H9 (cell line): ENCODE results near the gene DGKG. TPM values are rescaled to one million over a fixed set of nuclear protein-coding genes. Genes with fewer than 3 reads are reported as not detected.
A peak's percentile ranks its signal among the peaks of the same experiment; 100 is the strongest.

Experiments
- DNase-seq: peaks from one replicate; pipeline ENCODE4 v3.0.0-alpha.2; 2017
- H2AFZ ChIP-seq: one replicate; pipeline ENCODE4 v1.6.1; 2013; ENCODE audit warnings: mild to moderate bottlenecking, low read length, control low read depth, moderate library complexity
- H2AK5ac ChIP-seq: 2 replicates; pipeline ENCODE4 v1.6.1; 2013; ENCODE audit warnings: low read length, control low read depth, mixed read lengths; ENCODE audit not compliant: insufficient read length
- H2BK120ac ChIP-seq: one replicate; pipeline ENCODE4 v1.6.1; 2013; ENCODE audit warnings: low read depth, mild to moderate bottlenecking, low read length, control low read depth, inconsistent platforms; ENCODE audit not compliant: poor library complexity, severe bottlenecking
- H2BK12ac ChIP-seq: 2 replicates; pipeline ENCODE4 v1.6.1; 2013; ENCODE audit warnings: low read length, control low read depth, mixed read lengths, low read depth; ENCODE audit not compliant: insufficient read length
- H2BK15ac ChIP-seq: 2 replicates; pipeline ENCODE4 v1.6.1; 2013; ENCODE audit warnings: low read depth, low read length, control low read depth
- H2BK20ac ChIP-seq: one replicate; pipeline ENCODE4 v1.6.1; 2013; ENCODE audit warnings: low read depth, mild to moderate bottlenecking, low read length, control low read depth, inconsistent platforms; ENCODE audit not compliant: poor library complexity, severe bottlenecking
- H2BK5ac ChIP-seq: 2 replicates; pipeline ENCODE4 v1.6.1; 2013; ENCODE audit warnings: low read length, control low read depth, mixed read lengths; ENCODE audit not compliant: insufficient read length
- H3K14ac ChIP-seq: 2 replicates; pipeline ENCODE4 v1.6.1; 2013; ENCODE audit warnings: low read length, control low read depth; ENCODE audit not compliant: insufficient read depth
- H3K18ac ChIP-seq: 2 replicates; pipeline ENCODE4 v1.6.1; 2013; ENCODE audit warnings: low read depth, mild to moderate bottlenecking, mixed read lengths, low read length, control low read depth; ENCODE audit not compliant: insufficient read length
- H3K23ac ChIP-seq: 2 replicates; pipeline ENCODE4 v1.6.1; 2013; ENCODE audit warnings: low read length, control low read depth, mixed read lengths, low read depth; ENCODE audit not compliant: insufficient read length
- H3K23me2 ChIP-seq: 2 replicates; pipeline ENCODE4 v1.6.1; 2013; ENCODE audit warnings: low read depth, mild to moderate bottlenecking, mixed read lengths, low read length, control low read depth; ENCODE audit not compliant: insufficient read length, poor library complexity, severe bottlenecking
- H3K27ac ChIP-seq: 2 replicates; pipeline ENCODE4 v1.5.1; 2013; ENCODE audit warnings: low read length, control low read depth, mixed read lengths, low read depth; ENCODE audit not compliant: insufficient read length
- H3K27me3 ChIP-seq: 2 replicates; pipeline ENCODE4 v1.6.1; 2013; ENCODE audit warnings: low read length, control low read depth, inconsistent platforms; ENCODE audit not compliant: insufficient read depth
- H3K4ac ChIP-seq: 2 replicates; pipeline ENCODE4 v1.6.1; 2013; ENCODE audit warnings: low read depth, mild to moderate bottlenecking, control low read depth, inconsistent platforms, low read length, moderate library complexity
- H3K4me1 ChIP-seq: 2 replicates; pipeline ENCODE4 v1.6.1; 2013; ENCODE audit warnings: low read length, control low read depth, inconsistent platforms; ENCODE audit not compliant: insufficient read depth
- H3K4me2 ChIP-seq: 2 replicates; pipeline ENCODE4 v1.6.1; 2013; ENCODE audit warnings: low read length, control low read depth, mixed read lengths; ENCODE audit not compliant: insufficient read length, insufficient read depth
- H3K56ac ChIP-seq: 2 replicates; pipeline ENCODE4 v1.6.1; 2013; ENCODE audit warnings: low read depth, mild to moderate bottlenecking, mixed read lengths, low read length, control low read depth; ENCODE audit not compliant: insufficient read length
- H3K79me1 ChIP-seq: 2 replicates; pipeline ENCODE4 v1.6.1; 2013; ENCODE audit warnings: low read depth, mild to moderate bottlenecking, moderate library complexity, low read length, control low read depth, inconsistent platforms; ENCODE audit not compliant: insufficient read depth, poor library complexity, severe bottlenecking
- H3K79me2 ChIP-seq: 2 replicates; pipeline ENCODE4 v1.6.1; 2013; ENCODE audit warnings: low read length, control low read depth, inconsistent platforms; ENCODE audit not compliant: insufficient read depth
- H3K9ac ChIP-seq: 2 replicates; pipeline ENCODE4 v1.6.1; 2013; ENCODE audit warnings: low read length, control low read depth, mixed read lengths; ENCODE audit not compliant: insufficient read length; ENCODE audit errors: extremely low read depth
- H3K9me3 ChIP-seq: one replicate; pipeline ENCODE4 v1.6.1; 2013; ENCODE audit warnings: low read depth, low read length, inconsistent platforms; ENCODE audit not compliant: control insufficient read depth
- H3T11ph ChIP-seq: one replicate; pipeline ENCODE4 v1.6.1; 2013; ENCODE audit warnings: mild to moderate bottlenecking, low read length, control low read depth, inconsistent platforms
- H4K20me1 ChIP-seq: one replicate; pipeline ENCODE4 v1.6.1; 2013; ENCODE audit not compliant: control insufficient read depth, insufficient read length, insufficient read depth
- H4K5ac ChIP-seq: 2 replicates; pipeline ENCODE4 v1.6.1; 2013; ENCODE audit warnings: low read depth, mild to moderate bottlenecking, mixed read lengths, low read length, control low read depth; ENCODE audit not compliant: insufficient read length
- H4K8ac ChIP-seq: replicated peaks from 2 replicates; pipeline ENCODE4 v1.6.1; 2013; ENCODE audit warnings: low read length, control low read depth, mixed read lengths, low read depth; ENCODE audit not compliant: insufficient read length
- H4K91ac ChIP-seq: 2 replicates; pipeline ENCODE4 v1.6.1; 2013; ENCODE audit warnings: low read depth, mild to moderate bottlenecking, moderate library complexity, mixed read lengths, low read length, control low read depth; ENCODE audit not compliant: insufficient read length
- H3K27ac Mint-ChIP-seq, 3 experiments: 2 replicates in 2 of 3; 3 replicates in 1 of 3; pipeline ENCODE4 v1.8.0; 2020 to 2021; ENCODE audit warnings: mixed read lengths in 3 of 3, mild to moderate bottlenecking in 1 of 3, moderate library complexity in 1 of 3
- H3K27me3 Mint-ChIP-seq: 2 replicates; pipeline ENCODE4 v1.8.0; 2021; ENCODE audit warnings: low read depth, mild to moderate bottlenecking, moderate library complexity, mixed read lengths
- H3K36me3 Mint-ChIP-seq, 3 experiments: 2 replicates in 2 of 3; 3 replicates in 1 of 3; pipeline ENCODE4 v1.8.0; 2020 to 2021; ENCODE audit warnings: low read depth in 3 of 3, mixed read lengths in 3 of 3; ENCODE audit not compliant: insufficient read depth in 1 of 3
- H3K4me1 Mint-ChIP-seq, 2 experiments: 2 replicates each; pipeline ENCODE4 v1.8.0; 2020; ENCODE audit warnings: mixed read lengths in 2 of 2
- H3K4me3 Mint-ChIP-seq, 2 experiments: 2 replicates in 1 of 2; 3 replicates in 1 of 2; pipeline ENCODE4 v1.8.0; 2020 to 2021; ENCODE audit warnings: mild to moderate bottlenecking in 2 of 2, mixed read lengths in 2 of 2, moderate library complexity in 1 of 2
- H3K9me3 Mint-ChIP-seq, 2 experiments: 2 replicates in 1 of 2; 3 replicates in 1 of 2; pipeline ENCODE4 v1.8.0; 2020; ENCODE audit warnings: mild to moderate bottlenecking in 2 of 2, mixed read lengths in 2 of 2, moderate library complexity in 1 of 2
- WGBS: extraction: QIAGEN DNeasy Blood & Tissue Kit; methylation state at CpG from one replicate; pipeline ENCODE4 v1.1.7; 2013; ENCODE audit warnings: missing lambda C conversion rate, low lambda C conversion rate, mixed read lengths; ENCODE audit not compliant: insufficient read length; ENCODE audit errors: extremely low coverage; 5-methylcytosine and 5-hydroxymethylcytosine counted together
- total RNA-seq: library from RNA; stranded (reverse); gene quantifications from 2 replicates; pipeline ENCODE4 v1.2.1, GENCODE V29; 2021
- TF ChIP-seq, protein P1 (sequence below): fragments of 200-600 bp; sonication (generic); conservative IDR thresholded peaks from 3 replicates; pipeline ENCODE4 v1.8.0; 2021; ENCODE audit warnings: antibody characterized with exemption, mild to moderate bottlenecking

Gene DGKG
- total RNA-seq, 1 experiment from 2014 or later, result not detected

DNA sequence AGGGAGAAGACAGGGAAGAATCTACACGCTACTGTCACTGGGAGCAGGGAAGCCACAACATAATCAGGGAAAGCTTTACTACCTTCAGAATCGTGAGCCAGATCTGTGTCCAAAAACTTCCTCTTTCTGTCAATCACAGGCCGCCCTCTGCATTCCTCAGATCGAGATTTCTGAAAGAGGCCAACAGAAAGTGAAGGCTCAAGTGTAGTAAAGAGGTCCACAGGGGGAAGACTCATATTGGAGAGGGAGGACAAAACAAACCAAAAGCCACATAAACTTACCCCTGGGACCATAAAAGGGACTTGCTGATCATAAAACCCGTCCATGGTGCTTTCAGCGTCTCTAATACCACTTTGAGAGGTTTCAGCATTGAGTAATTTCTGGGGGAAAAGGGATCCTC lies 256.5 kb downstream of the DGKG start:
- H3K4me1 Mint-ChIP-seq, result peaks cover 29 to 33% of the 10 kb centered on the region in 2 experiments
- Histone ChIP-seq H3K14ac (no peak overlapping the region), H3K79me2 (no peaks in the 10 kb centered on the region; the same call in 1 of the 2 replicates)

More for the DNA sequence above, 256.5 kb downstream of the DGKG start:
- no peak overlapping the region for H2BK12ac ChIP-seq
- H3K4me1 ChIP-seq, result peaks cover 2% of the 10 kb centered on the region; the same call in 1 of the 2 replicates
- H3K27me3 Mint-ChIP-seq, result peaks cover 86% of the 10 kb centered on the region
- H3K23me2 ChIP-seq, result peaks cover 13% of the 10 kb centered on the region
- H4K20me1 ChIP-seq, result no peaks in the 10 kb centered on the region
- no peak overlapping the region for H3K23ac ChIP-seq
- H3K27me3 ChIP-seq, result peaks cover 4% of the 10 kb centered on the region
- no peak overlapping the region for H4K8ac ChIP-seq
- peak overlapping the region in 1 of 2 experiments; percentile 8; a peak in 2 of 5 replicates for H3K4me3 Mint-ChIP-seq
- H4K91ac ChIP-seq, result no peak overlapping the region
- H3K27ac Mint-ChIP-seq, result no peak overlapping the region
- no peak overlapping the region for H2BK15ac ChIP-seq
- H3K9me3 ChIP-seq, result no peaks in the 10 kb centered on the region
- TF ChIP-seq, protein P1, sequence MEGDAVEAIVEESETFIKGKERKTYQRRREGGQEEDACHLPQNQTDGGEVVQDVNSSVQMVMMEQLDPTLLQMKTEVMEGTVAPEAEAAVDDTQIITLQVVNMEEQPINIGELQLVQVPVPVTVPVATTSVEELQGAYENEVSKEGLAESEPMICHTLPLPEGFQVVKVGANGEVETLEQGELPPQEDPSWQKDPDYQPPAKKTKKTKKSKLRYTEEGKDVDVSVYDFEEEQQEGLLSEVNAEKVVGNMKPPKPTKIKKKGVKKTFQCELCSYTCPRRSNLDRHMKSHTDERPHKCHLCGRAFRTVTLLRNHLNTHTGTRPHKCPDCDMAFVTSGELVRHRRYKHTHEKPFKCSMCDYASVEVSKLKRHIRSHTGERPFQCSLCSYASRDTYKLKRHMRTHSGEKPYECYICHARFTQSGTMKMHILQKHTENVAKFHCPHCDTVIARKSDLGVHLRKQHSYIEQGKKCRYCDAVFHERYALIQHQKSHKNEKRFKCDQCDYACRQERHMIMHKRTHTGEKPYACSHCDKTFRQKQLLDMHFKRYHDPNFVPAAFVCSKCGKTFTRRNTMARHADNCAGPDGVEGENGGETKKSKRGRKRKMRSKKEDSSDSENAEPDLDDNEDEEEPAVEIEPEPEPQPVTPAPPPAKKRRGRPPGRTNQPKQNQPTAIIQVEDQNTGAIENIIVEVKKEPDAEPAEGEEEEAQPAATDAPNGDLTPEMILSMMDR, result no peak
- DNase-seq, result no peak
- WGBS, result no CpG with 5 or more reads among the region's 6 CpGs
- no peak overlapping the region for H2BK120ac ChIP-seq
- H2AFZ ChIP-seq, result no peak overlapping the region
- H2AK5ac ChIP-seq, result no peak overlapping the region
- H3K9ac ChIP-seq, result no peak overlapping the region
- peaks cover 0 to 15% (median 0%) of the 10 kb centered on the region in 3 experiments; a peak in 2 of 7 replicates for H3K36me3 Mint-ChIP-seq
- no peak overlapping the region for H3K18ac ChIP-seq
- H4K5ac ChIP-seq, result no peak overlapping the region
- H3T11ph ChIP-seq, result no peak overlapping the region
- H3K56ac ChIP-seq, result no peak overlapping the region
- H3K9me3 Mint-ChIP-seq, result no peaks in the 10 kb centered on the region; a peak in 2 of 5 replicates
- no peaks in the 10 kb centered on the region for H3K79me1 ChIP-seq
- H2BK5ac ChIP-seq, result no peak overlapping the region
- H2BK20ac ChIP-seq, result no peak overlapping the region
- no peak overlapping the region for H3K4ac ChIP-seq
- H3K27ac ChIP-seq, result no peak overlapping the region
- no peak overlapping the region for H3K4me2 ChIP-seq
